CD4-positive, alpha-beta T cell treated with Interferon alpha-2 for 1 hour (primary cell): Measurements from ENCODE around the gene TMEM175.

Source experiments
- DNase-seq, 2 donors: peaks; one replicate each; pipeline ENCODE4 v3.0.0-alpha.2; 2020 to 2022

Gene TMEM175

DNA sequence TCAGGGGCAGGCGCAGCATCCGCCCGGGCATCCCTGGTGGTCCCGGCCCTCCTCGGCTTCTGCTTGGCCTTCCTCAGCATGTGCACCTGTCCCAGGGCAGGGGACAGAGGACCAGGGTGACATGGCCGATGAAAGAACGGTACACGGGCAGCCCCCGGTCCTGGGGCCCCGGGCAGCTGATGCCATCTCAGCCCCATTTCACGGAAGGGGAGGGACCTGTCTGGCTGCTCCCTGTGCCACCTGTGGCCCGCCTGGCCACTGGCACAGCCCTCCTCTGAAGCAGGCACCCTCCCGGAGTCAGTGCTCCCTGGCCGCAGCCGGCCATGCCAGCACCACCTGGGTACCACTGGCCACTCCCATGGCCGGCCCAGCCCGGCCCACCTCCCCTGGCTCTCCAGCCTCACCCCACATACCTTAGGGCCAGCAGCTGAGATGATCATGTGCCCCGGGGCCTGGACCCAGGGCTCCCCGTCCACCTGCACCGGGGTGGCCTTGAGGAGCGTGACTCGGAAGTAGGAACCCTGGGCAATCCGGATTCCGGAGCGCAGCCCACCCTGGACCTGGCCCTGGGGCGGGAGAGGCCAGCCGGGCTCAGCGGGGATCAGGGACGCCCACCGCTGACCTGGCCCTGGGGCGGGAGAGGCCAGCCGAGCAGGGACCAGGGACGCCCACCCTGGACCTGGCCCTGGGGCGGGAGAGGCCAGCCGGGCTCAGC, 28.5 kb downstream of the TMEM175 start:
- no peak for DNase-seq

DNA sequence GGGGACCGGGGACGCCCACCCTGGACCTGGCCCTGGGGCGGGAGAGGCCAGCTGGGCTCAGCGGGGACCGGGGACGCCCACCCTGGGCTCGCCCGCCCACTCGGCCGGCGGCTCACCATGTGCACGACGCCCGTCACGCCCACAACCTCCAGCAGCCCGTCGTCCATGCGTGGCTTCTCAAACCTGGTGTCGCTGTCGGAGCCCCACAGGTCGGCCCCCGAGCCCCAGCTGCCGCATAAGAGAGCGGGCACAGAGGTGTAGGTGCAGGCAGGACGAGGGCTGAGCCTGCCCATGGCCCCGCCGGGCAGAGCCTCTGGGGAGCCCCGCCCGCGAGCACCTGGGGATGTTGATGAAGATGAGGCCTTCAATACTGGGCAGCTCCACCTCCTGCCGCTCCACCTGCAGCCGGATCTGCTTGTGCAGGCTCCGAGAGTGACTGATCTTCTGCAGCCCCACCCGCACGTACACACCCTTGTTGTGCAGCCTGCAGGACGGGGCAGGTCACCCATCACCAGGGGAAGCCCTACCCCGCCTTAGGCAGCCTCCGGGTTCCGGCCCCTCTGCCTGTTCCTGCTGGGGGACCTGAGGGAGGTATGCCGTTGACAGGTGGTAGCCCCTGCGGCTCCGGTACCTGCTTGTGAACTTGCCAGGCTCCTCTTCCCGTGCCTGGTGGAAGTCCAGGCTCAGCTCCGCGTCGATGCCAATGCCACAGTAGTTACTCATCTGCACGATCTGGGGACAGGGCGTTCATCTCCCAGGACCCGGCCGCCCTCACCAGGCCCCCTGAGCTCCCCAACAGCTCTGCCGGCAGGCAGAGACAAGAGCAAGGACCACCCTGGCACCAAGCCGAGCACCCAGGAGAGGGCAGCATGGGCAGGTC, 29.3 kb downstream of the TMEM175 start:
- no peak for DNase-seq

DNA sequence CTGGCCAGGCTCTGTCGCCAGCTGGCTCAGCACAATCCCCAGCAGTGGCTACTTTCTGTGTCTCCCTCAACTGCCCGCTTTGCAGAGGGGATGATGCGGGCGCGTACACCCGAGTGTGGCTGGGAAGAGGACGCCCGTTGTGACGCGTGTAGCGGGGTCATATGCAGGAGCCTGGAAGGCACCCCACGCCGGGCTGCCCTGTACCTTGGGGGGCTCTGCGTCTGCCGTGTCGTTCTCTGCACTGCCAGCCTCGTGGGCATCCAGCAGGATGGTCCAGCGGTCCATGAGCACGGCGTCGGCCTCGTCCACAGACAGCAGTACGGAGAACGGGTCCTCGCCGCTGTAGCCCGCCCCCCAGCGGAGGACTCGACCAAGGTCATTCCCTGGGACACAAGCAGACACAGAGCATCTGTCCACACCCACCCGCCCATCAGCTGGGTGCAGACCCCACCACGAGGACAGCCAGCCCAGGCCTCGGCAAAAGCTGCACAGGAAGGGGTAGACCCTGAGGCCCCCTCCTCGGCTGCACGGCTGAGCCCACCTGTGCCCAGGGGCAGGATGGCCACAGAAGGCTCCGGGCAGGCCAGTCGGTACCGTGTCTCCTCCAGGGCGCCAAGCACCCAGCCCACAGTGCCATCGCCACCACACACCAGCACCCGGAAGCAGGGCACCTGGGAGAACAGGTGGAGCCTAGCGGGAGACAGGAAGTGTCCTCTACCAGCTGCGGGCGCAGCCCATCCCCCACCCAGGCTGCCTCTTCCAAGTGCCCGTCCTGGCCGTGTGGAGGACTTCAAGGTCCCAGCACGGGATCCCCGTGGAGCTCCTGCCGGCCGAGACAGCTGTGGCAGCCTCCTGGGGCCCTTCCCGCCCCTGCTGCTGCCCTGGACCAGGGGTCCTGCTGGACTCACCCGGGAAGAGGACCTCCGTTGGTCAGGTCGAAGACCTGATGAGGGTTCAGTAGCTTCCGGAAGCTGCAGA, 30.3 kb downstream of the TMEM175 start:
- no peak for DNase-seq

DNA sequence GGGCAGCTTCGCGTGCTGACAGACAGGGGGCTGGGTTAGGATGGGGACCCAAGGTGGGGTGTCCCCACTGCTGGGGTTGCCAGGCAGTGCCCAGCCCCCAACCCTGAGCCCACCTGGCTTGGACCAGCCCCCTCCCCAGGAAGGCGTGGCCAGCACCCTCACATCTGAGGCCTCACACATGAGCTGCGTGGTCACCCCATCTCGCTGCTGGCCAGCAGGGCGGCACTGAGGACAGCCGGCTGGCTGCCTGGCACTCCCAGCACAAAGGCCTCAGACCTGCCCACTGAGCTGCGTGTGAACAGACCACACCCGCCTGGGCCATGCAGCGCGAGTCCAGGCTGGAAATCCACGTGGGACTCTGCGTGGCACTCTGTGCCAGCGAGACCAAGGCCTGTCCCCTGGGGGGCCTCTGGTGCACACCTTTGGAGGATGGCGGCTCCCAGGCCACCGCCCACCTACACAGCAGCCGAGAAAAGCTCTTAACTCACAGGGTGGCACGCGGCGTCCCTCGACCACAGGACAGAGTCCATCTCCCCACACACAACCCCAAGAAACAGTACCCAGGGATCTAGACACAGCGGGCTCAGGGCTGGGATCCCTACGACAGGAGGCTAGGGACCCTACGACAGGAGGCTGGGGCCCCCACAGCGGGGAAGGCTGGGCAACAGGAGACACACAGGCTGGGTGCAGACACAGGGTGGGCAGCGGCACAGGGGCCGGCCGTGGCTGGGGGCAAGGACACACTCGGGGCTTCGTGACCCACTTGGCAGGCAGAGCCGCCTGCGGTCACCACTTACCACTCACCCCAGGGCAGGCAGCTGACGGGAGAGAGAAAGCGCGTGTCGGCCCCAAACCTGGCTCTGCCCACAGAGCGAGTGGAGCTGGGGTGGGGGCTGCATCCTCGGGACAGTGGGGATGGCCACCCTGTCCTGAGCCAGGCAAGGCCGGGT, 31.3 kb downstream of the TMEM175 start:
- no peak for DNase-seq

DNA sequence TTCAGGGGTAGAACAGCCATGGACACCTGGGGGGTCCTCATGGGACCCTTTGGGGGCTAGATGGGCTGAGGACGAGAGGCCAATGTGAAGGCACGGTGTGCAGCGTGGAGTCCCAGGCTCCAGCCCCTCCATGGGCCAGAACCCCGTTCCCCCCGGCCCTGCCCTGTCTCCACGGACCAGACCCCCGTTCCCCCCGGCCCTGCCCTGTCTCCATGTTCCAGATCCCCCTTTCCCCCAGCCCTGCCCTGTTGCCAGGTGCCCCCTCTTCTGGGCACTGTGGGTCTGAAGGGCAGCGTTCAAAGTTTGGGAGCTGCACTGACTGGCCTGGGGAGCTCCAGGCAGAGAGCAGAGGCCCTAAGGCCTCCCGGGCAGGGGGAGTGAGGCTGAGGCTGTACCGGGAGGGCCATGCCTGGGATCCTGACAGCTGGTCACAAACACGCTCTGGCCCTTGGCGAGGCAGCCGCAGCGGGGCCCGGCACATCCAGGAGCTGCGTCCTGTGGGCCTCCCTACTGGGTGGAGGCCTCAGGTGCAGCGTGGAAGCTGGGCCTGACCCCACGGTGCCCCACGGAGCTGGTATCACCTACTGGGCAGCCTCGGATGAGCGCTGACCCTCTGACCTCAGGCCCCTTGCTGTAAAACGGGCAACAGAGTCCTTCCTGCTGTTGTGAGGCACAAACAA, 32.2 kb downstream of the TMEM175 start:
- no peak for DNase-seq

DNA sequence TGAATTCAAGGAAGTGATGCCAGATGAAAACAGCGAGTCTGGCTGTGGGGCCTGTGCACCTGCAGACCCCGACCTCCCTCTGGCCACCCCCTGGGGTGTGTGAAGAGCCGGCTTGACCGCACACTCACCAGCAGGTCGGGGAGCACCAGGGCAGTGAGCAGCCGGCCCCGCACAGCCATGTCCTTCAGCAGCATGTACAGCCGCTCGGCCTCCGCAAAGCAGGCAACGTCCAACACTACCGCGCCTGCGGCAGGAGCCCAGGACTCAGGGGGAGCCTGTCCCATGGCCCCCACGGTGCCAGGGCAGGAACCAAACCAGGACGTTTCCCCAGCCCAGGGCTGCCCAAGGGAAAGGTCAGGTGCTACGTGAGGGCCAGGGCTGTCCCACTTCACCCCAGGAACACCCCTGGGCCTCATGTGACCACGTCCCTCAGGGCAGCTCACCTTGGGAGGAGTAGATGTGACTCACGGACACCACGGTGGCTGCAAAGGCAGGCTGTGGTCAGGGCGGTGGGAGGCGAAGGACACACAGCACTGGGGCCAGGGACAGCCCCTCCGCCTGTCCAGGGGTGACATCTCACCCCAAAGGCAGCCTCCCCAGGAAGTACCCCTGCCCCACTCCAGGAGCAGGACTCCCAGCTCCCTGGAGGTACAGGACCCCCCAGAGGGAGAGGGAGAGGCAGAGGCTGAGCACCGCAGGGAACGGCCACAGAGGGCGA, 32.9 kb downstream of the TMEM175 start:
- no peak for DNase-seq

DNA sequence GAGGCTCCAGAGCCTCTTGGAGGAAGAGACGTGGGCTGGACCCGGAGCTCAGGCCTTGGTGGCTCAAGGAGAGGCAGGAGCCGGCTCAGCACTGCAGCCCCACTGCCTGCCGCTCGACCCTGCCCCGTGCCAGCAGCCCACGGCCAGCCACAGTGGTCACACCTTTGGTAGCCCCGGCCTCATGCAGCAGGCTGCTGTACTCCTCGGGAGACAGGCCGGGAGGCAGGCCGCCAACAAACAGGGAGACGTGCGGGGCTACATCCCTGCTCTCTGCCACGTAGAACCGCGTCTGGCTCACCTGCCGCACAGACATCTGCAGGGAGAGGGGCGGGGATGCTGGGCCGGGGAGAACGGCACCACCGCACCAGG, 33.5 kb downstream of the TMEM175 start:
- DNase-seq, result no peak

DNA sequence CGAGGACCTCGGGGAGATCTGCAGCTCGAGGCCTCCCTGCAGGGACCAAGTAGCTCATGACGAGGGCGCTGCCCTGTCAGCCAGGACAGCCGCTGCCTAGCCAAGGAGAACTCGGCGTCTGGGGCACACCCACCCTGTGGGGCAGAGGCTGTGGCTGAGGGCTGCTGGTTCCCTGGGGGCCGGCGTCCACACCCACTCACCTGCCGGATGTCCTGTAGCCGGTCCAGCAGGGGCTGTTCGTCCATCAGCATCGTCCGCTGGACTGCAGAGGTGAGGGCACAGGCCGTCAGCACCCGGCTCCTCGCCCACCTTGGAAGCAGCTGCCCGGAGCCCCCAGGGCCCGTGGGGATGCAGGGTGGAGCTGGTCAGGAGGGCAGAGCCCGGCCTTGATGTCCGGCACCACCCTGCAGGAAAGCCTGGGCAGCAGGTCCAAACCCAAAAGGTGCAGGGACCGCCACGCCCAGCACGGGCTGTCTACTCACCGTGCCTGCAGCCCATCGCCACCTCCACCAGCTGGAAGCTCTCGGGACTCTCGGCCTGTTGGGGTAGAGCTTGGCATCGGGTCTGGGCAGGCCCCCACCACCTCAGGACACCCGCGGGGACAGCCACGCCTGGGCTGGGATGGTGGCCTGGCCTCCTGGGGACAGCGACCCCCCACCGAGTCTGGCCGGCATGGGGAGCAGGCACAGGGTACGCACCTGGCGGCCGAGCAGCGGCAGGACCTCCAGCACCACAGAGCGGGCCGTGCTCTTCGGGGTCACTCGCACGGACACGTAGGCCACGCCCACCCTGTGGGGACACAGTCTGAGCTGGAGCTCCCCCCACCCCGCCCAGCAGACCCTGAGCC, 34.2 kb downstream of the TMEM175 start:
- no peak for DNase-seq

DNA sequence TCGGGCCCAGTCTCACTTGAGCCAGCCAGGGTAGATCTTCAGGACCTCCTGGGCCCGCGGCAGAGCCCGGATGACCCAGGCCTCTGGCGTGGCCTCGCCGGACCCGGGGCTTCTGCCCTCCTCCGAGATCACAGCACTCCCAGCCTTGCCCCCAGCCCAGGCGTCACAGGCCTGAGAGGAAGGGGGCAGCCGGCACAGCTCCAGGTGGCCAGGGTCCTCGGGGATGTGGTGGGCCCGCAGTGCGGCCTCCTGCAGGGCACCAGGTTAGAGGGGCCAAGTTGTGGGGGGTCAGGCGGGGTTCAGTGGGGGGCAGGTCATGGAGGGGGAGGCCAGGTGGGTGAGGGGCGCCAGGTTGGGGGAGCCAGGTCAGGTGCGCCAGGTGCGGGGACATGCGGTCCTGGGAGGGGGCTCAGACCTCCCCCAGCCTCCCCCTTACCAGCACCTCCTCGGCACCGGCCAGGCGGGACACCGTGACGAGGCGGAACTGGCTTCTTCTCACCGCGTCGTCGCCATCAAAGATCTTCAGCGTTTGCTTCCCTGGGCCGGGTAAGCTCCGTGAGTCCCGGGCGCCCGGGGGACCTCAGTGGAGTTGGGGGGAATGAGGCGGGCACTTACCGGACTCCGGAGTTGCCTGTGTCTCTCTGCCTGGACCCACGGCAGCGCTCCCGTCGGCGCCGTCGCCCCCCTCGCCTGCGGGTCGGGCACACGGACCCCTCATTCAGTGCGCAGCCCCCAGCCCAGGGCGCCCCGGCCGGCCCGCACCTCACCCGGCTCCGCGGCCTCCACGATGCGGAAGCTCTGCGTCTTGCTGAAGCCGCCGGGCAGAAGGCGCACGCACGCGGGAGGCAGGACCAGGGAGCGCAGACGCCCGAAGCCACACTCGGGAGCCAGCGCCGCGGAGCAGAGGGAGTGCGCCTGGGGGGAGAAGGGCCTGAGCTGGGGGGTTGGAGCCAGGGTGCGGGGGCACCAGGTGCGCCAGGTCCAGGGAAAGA, 35.1 kb downstream of the TMEM175 start:
- DNase-seq, result no peak

DNA sequence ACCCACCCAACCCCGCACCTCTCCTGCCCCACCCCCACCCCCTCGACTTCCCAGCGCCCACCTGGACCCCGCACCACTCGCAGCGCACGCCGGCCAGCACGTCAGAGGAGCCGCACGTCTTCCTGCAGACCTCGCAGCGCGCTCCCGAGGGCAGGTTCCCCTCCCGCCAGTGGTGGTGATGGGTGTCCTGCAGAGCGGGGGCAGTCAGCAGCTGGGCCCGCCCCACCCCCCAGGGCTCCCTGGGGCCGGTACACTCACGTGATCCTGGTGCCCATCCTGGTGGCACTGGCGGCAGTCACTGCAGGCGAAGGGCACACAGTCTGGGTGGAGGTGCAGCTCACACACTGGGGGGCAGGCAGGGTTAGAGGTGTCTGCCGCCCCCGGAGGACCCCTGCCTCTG, 36.0 kb downstream of the TMEM175 start:
- no peak for DNase-seq

DNA sequence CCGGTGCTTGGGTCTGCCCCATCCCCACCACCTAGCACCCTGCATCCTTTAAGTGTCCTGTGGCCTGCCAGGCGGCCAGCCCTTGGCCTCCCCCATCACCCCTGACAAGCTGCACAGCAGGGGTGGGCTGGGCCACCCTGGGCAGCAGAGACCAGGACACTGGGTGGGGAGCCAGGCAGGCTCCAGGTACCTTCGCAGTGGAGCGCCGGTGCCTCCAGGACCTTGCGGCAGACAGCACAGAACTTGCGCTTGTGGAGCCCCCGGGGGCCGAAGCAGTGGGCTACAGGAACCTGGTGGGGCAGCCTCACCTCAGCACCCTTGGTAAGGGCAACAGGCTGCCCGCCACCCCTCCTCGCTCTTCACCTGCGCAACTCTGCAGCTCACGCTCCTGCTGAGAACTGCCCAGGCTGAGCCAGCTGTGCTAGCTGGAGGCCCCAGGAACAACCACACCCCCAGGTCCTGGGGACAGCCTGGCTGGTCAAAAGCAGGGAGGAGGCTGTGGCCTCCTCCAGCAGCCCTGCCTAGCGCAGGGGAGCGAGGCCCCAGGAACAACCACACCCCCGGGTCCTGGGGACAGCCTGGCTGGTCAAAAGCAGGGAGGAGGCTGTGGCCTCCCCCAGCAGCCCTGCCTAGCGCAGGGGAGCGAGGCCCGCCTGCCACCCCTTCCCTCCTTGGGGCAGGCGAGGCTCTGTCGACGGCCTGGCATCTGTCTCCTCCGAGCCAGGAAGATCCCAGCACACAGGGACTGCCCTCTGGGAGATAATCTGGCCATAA, 36.5 kb downstream of the TMEM175 start:
- DNase-seq, result no peak

DNA sequence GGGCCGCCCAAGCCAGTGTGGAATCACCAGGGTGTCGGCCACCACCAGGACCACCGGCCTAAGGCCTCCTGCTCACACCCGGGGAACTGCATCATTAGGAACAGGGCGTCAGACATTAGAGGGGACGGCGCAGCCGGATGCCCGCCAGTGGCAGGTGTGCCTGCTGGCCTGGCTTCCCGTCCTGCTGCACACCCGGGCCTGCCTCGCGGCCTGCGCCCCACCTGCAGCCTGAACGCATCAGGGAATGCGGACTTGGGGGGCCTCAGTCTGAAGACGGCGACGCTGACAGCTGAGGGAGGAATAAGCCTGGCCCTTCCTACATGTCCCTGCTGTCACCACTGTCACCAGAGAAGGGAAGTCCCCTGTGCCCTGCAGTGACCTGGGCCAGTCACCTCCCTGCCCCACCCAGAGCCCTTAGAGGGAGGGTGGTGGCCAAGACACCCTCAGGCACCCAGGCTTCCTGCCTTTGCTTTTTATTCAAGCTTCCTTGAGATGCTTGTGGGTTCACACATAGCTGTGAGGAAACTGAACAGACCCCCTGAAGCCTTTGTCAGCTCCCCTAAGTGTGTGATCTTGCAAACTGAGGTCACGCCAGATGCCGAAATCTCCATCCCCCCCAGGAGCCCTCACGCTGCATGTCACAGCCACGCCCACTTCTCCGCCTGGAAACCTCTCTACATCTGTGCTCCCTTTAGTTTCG, 37.9 kb downstream of the TMEM175 start:
- DNase-seq, result peak; percentile 63 to 78

DNA sequence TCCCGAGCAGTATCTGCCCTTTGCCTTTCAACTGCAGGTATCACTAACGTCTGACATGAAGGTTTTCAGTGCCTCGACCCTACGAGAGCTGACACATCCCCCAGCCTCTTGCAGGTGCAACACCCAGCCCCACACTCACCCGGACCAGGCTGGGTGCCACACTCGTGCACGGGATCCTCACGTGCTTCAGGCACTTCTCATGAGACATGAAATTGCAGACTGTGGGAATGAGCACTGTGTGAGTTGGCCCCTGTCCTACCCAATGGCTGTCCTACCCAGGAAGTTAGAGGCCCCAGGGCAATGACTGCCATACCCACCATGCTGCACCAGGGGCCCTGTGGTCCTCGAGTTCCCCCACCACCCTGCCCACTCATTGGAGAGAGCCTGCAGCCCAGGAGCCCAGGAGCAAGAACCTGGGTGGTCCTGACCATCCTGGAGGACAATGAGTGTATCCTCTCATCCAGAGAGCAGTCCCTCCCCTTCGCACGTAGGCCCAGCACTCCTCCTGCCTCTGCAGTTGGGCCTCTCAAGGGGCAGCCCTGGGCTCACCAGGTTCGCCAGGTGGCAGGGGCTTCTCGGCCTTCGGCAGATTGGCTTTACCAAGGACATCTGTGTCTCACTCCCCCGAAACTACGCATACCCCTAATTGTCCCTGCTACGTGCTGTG, 38.7 kb downstream of the TMEM175 start:
- DNase-seq, result no peak

DNA sequence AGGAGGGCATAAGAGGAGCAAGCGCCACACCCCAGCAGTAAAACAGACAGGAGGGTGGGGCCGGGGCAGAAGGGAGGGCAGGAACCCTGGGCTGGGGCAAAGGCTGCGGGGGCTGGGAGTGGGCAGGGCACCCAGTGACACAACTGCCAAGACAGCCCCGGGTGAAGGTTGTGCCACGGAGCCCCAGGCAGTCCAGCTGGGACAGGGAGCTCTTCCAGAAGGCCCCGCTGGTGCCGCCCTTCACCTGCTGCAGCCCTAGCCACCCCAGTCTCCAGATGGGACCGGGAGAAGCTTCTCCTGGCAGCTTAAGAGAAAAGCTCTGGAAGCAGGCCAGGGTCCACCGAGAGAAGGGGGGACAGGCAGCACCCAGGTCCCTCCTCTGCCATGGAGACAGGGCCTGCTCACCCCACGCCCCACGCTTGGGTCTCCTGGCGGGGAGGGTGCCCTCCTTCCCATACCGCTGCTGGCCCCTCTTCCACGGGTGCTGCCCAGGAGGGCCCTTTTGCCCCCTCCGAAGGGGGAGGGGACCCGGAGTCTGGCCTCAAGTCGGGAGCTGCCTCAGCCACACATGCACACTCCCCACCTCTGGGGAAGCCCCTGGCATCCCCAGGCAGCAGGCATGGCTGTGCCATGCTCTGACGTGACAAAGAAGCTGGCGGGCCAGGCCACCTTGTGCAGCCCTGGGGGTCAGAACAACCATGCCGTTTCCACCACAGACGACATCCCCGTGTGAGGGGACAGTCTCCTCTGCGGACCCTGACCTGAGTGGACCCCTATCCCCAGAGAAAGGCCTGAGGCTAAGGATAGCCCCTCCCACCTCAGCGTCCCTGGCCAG, 39.6 kb downstream of the TMEM175 start:
- no peak for DNase-seq
